ENCODE measurements around the gene RDX. TPM values are rescaled to one million over a fixed set of nuclear protein-coding genes. Genes with fewer than 3 reads are reported as not detected.
"Not testable (repeated sequence)": the region's sequence is repeated elsewhere in the genome, so short reads cannot be mapped to it uniquely, and the experiment has no call there.

Gene RDX
- total RNA-seq, 1 experiment from 2014 or later = 196 TPM

- Histone ChIP-seq H3K4me2 (peak overlapping the region; percentile 95), H3K27me3 (ENCODE audit: insufficient read depth, low read depth) (no peaks in the 10 kb centered on the region), H3K9me3 (ENCODE audit: insufficient read depth, low read depth) (no peaks in the 10 kb centered on the region), H4K20me1 (ENCODE audit: insufficient read depth) (peaks cover 22% of the 10 kb centered on the region), H3K4me1 (replicated peaks; ENCODE audit: insufficient read depth) (peaks cover 55% of the 10 kb centered on the region), H3K79me2 (ENCODE audit: low read depth) (peaks cover 66% of the 10 kb centered on the region), H3K36me3 (ENCODE audit: low read depth) (no peaks in the 10 kb centered on the region; the same call in 1 of the 2 replicates), H3K27ac (peak overlapping the region; percentile 83), H3K4me3 (peak overlapping the region; percentile 86), H3F3A (ENCODE audit: insufficient read depth, low read depth) (peaks cover 34% of the 10 kb centered on the region), H2AFZ (no peak overlapping the region), H3K9me2 (ENCODE audit: insufficient read depth) (no peaks in the 10 kb centered on the region)
- no peak for DNase-seq
- intact Hi-C loops (cut with micrococcal nuclease; ENCODE audit: unreplicated experiment) = loop anchor here (10.0 kb wide), 2 partner anchors 200 to 350 kb away; partner anchors contain the start of gene ZC3H12C
- TF ChIP-seq EZH2 (IDR thresholded peaks at IDR 0.05; ENCODE audit: low read depth) (no peak), CTCF (conservative IDR thresholded peaks at IDR 0.05) (no peak)
- POLR2A ChIA-PET (ENCODE audit: unreplicated experiment) = interaction anchor here (0.6 kb wide), 1 partner anchor 1701 kb away, joined by 17 read pairs; the partner anchor contains the start of gene EXPH5
- CTCF ChIA-PET = interaction anchor here (0.6 to 1.3 kb wide), 2 partner anchors 17 to 93 kb away, joined by 4 read pairs; no protein-coding TSS in a partner anchor
- no TSS peak for BruUV-seq (replicated peaks)
Observed at GRCh38 chr11:110294509-110294908, 1.9 kb downstream of the RDX start.

- no TSS peak for BruUV-seq (replicated peaks)
- Histone ChIP-seq H3K9me3 (ENCODE audit: insufficient read depth, low read depth) (no peaks in the 10 kb centered on the region), H3K27ac (peak overlapping the region; percentile 83; the same call in 1 of the 2 replicates), H3K79me2 (ENCODE audit: low read depth) (peaks cover 77% of the 10 kb centered on the region), H3K27me3 (ENCODE audit: insufficient read depth, low read depth) (no peaks in the 10 kb centered on the region), H3K36me3 (ENCODE audit: low read depth) (peaks cover 2% of the 10 kb centered on the region; the same call in 1 of the 2 replicates), H3F3A (ENCODE audit: insufficient read depth, low read depth) (peaks cover 31% of the 10 kb centered on the region), H3K4me1 (replicated peaks; ENCODE audit: insufficient read depth) (peaks cover 53% of the 10 kb centered on the region), H3K4me3 (peak overlapping the region; percentile 86; the same call in 1 of the 2 replicates), H3K4me2 (peak overlapping the region; percentile 95), H2AFZ (no peak overlapping the region), H3K9me2 (ENCODE audit: insufficient read depth) (no peaks in the 10 kb centered on the region), H4K20me1 (ENCODE audit: insufficient read depth) (peaks cover 27% of the 10 kb centered on the region)
- no peak for TF ChIP-seq CTCF (conservative IDR thresholded peaks at IDR 0.05)
- TF ChIP-seq EZH2 (IDR thresholded peaks at IDR 0.05; ENCODE audit: low read depth) = no peak
- ChIA-PET POLR2A (ENCODE audit: unreplicated experiment) (no interaction called here), CTCF (interaction anchor here (1.3 kb wide), 1 partner anchor 92 kb away, joined by 4 read pairs; no protein-coding TSS in a partner anchor)
- intact Hi-C loops (cut with micrococcal nuclease; ENCODE audit: unreplicated experiment) = loop anchor here (10.0 kb wide), 2 partner anchors 199 to 349 kb away; partner anchors contain the start of gene ZC3H12C
- DNase-seq = no peak
Observed at GRCh38 chr11:110293389-110293788, 3.0 kb downstream of the RDX start.

GRCh38 chr11:110292146-110292545 is 4.3 kb downstream of the RDX start:
- H3K4me3 ChIP-seq; DNase-seq; CTCF ChIA-PET; H3K27me3 ChIP-seq (ENCODE audit: insufficient read depth, low read depth); POLR2A ChIA-PET (ENCODE audit: unreplicated experiment); BruUV-seq (replicated peaks); H3K9me3 ChIP-seq (ENCODE audit: insufficient read depth, low read depth); H3K36me3 ChIP-seq (ENCODE audit: low read depth); H2AFZ ChIP-seq; H3K9me2 ChIP-seq (ENCODE audit: insufficient read depth); H3K27ac ChIP-seq: not testable (repeated sequence)
- intact Hi-C loops (cut with micrococcal nuclease; ENCODE audit: unreplicated experiment) = loop anchor here (10.0 kb wide), 2 partner anchors 197 to 347 kb away; partner anchors contain the start of gene ZC3H12C
- H3F3A ChIP-seq (ENCODE audit: insufficient read depth, low read depth) = peaks cover 24% of the 10 kb centered on the region
- peaks cover 36% of the 10 kb centered on the region for H4K20me1 ChIP-seq (ENCODE audit: insufficient read depth)
- peaks cover 90% of the 10 kb centered on the region for H3K79me2 ChIP-seq (ENCODE audit: low read depth)
- H3K4me1 ChIP-seq (replicated peaks; ENCODE audit: insufficient read depth) = peaks cover 51% of the 10 kb centered on the region
- H3K4me2 ChIP-seq = peak overlapping the region; percentile 95; the same call in 1 of the 2 replicates

Data from PC-9 (cell line).